Stomach (tissue), 4 donors: ENCODE measurements around the gene TBCCD1.

Experiments
- EP300 ChIP-seq: sonication (generic); formaldehyde crosslinking; IDR thresholded peaks from one replicate; pipeline ENCODE4 v1.6.1; 2017; ENCODE audit warnings: antibody characterized with exemption
- POLR2AphosphoS5 ChIP-seq, 3 donors: sonication (generic); formaldehyde crosslinking; IDR thresholded peaks; one replicate each; pipeline ENCODE4 v1.6.1; 2016; ENCODE audit warnings: antibody characterized with exemption in 3 of 3
- TF ChIP-seq, protein P1 (sequence below), 7 experiments: fragments of 450-650 bp in 4 of 7; fragments of 200-600 bp in 3 of 7; sonication (generic) in 3 of 7; IDR thresholded peaks; one replicate each; pipeline ENCODE4 v1.5.1; 2016 to 2019; ENCODE audit warnings: antibody characterized with exemption in 7 of 7, control low read depth in 2 of 7, mild to moderate bottlenecking in 1 of 7

DNA sequence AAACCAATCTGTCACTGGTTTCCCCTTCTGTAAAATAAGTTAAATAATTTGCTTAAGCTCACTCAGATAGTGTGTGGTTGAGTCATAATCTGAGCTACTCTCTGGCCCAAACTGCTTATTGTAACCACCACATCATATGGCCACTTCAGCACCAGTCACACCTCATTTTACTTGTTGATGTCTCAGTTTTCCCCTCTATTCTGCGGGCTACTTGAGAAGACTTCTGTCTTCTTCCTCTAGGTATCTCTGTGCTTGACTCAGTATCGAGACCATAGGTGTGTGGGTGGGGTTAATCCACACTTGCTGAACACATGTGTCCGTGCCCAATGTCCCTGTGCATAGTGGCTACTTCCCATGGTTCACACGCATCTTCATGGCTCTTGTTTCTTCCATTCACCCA is 55.9 kb downstream of the TBCCD1 start:
- TF ChIP-seq, protein P1, sequence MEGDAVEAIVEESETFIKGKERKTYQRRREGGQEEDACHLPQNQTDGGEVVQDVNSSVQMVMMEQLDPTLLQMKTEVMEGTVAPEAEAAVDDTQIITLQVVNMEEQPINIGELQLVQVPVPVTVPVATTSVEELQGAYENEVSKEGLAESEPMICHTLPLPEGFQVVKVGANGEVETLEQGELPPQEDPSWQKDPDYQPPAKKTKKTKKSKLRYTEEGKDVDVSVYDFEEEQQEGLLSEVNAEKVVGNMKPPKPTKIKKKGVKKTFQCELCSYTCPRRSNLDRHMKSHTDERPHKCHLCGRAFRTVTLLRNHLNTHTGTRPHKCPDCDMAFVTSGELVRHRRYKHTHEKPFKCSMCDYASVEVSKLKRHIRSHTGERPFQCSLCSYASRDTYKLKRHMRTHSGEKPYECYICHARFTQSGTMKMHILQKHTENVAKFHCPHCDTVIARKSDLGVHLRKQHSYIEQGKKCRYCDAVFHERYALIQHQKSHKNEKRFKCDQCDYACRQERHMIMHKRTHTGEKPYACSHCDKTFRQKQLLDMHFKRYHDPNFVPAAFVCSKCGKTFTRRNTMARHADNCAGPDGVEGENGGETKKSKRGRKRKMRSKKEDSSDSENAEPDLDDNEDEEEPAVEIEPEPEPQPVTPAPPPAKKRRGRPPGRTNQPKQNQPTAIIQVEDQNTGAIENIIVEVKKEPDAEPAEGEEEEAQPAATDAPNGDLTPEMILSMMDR (IDR thresholded peaks at IDR 0.05) = no peak
- TF ChIP-seq POLR2AphosphoS5 (IDR thresholded peaks at IDR 0.05) (no peak), EP300 (no peak)
